Measurements from ENCODE around the gene MPP3. TPM values are rescaled to one million over a fixed set of nuclear protein-coding genes. Genes with fewer than 3 reads are reported as not detected.

MPP3 gene
- total RNA-seq, 1 donor, result 9.1 TPM

GRCh38 chr17:43878260-43879175, 45.6 kb upstream of the MPP3 start:
- peak; percentile 94 for TF ChIP-seq CTCF (IDR thresholded peaks at IDR 0.05; ENCODE audit: insufficient read depth, low read depth, low read length)
- DNase-seq (ENCODE audit: low read depth), result peak; percentile 83
- no peak overlapping the region for H3K4me3 ChIP-seq (ENCODE audit: low read depth, low read length)

- H3K4me3 ChIP-seq (ENCODE audit: low read depth, low read length), result no peak overlapping the region
- DNase-seq (ENCODE audit: low read depth), result no peak
- TF ChIP-seq CTCF (IDR thresholded peaks at IDR 0.05; ENCODE audit: insufficient read depth, low read depth, low read length), result no peak
Measured at GRCh38 chr17:43877451-43878155, 44.7 kb upstream of the MPP3 start.

- no peak for TF ChIP-seq CTCF (IDR thresholded peaks at IDR 0.05; ENCODE audit: insufficient read depth, low read depth, low read length)
Measured at GRCh38 chr17:43877031-43877430, 44.1 kb upstream of the MPP3 start.

GRCh38 chr17:43875476-43876147, 42.7 kb upstream of the MPP3 start:
- H3K4me3 ChIP-seq (ENCODE audit: low read depth, low read length), result no peak overlapping the region
- TF ChIP-seq CTCF (IDR thresholded peaks at IDR 0.05; ENCODE audit: insufficient read depth, low read depth, low read length), result no peak
- DNase-seq (ENCODE audit: low read depth), result no peak

More at GRCh38 chr17:43877031-43877430, 44.1 kb upstream of the MPP3 start:
- no peak overlapping the region for H3K4me3 ChIP-seq (ENCODE audit: low read depth, low read length)
- DNase-seq (ENCODE audit: low read depth), result no peak

- DNase-seq (ENCODE audit: low read depth), result no peak
- no peak overlapping the region for H3K4me3 ChIP-seq (ENCODE audit: low read depth, low read length)
- TF ChIP-seq CTCF (IDR thresholded peaks at IDR 0.05; ENCODE audit: insufficient read depth, low read depth, low read length), result no peak
Measured at GRCh38 chr17:43874293-43874692, 41.3 kb upstream of the MPP3 start.

DNA sequence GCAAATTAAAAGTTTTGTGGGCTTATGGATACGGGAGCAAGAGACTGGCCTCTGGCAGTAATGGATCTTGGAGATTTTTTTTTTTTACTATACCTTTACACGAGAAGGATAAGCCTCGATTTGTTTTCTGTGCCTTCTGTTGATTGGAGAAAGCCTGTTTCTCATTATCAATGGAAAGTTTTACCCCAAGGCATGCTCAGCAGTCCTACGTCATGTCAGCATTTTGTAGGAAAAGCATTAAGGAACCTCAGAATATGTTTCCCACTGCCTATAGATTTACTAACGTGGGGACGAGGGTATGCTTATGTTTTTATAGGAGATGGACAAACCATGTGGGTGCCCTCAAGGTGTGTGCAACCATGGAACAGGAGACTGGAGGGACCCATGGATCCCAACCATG, 40.9 kb upstream of the MPP3 start:
- TF ChIP-seq CTCF (IDR thresholded peaks at IDR 0.05; ENCODE audit: insufficient read depth, low read depth, low read length), result no peak
- H3K4me3 ChIP-seq (ENCODE audit: low read depth, low read length), result no peak overlapping the region
- no peak for DNase-seq (ENCODE audit: low read depth)
